Stimulated activated CD4-positive, alpha-beta T cell treated with anti-CD3 and anti-CD28 coated beads, TNF-alpha, amount 100 ng/mL, for 1 hour (primary cell): Measurements from ENCODE around the gene FOXL2NB.
A peak's percentile ranks its signal among the peaks of the same experiment; 100 is the strongest.
"Not testable (repeated sequence)": the region's sequence is repeated elsewhere in the genome, so short reads cannot be mapped to it uniquely, and the experiment has no call there.

Experiments used
- DNase-seq, 3 donors: peaks; one replicate each; pipeline ENCODE4 v3.0.0-alpha.2; 2020; ENCODE audit warnings: low read depth in 3 of 3, low spot score in 1 of 3

Gene FOXL2NB

DNA sequence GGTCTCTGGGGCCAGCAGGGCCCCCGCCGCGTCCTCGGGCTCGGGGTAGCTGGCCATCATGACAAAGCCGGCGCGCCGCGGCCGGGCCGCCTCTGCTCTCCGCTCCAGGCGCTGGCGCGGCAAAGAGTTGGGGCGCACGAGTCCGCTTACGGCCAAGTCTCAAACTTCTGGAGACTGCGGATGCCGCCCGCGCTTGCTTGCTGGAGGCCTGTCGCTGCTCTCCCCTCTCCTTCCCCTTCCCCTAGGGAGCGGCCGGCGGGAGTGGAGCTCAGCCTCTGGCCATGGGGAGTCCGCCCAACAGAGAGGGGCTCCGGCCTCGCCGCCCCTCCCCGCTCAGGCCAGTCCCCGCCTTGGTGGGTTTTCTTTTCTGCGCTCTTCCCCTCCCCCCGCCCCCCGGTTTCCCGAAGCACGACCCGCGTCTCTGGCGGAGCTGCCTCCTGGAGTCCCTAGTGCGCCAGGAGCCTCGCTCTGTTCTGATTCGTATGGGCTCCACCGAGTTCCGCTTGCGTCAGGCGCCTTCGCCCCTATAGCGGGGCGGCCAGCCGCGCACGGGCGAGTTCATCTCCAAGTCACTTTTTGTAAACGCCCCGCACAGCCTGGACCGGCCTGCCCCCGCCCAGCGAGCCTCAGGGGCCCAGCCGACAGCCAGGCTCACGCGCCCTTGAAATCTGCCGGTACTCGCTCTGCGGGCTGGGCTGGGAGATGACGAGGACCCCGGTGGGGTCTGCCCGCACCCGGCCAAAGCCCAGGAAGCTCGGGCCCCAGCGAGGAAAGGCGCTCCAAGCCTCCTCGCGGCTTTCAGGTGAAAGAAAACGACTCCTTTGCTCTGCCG is at the start of gene FOXL2NB, which contains the start of gene FOXL2:
FOXL2NB (plus strand) TSS at position 555 of the 832 bp plus-strand sequence; CDS start at position 703, 148 bp downstream.
FOXL2 (minus strand) TSS at position 475 of the 832 bp plus-strand sequence; CDS start at position 60, 415 bp downstream.
- DNase-seq: no peak

DNA sequence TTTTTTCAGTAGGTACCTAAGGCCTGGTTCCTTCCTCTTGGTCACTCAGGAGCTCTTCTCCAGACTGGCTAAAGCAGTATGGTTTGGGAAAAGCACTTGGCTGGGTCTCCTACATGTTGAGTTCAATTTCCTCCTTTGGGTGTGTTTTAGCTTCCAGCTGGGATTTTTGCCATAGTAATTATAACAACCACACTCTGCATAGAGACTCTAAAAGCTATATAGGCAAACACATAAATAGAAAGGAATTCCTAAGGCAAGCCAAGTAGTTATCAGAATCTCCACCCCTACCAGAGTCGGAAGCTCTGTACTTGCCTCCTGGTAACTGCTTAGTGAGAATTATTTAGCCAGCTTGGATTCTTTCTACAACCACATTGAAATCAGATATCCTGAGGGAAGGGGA is 48.7 kb upstream of the FOXL2NB start:
- DNase-seq: no peak

DNA sequence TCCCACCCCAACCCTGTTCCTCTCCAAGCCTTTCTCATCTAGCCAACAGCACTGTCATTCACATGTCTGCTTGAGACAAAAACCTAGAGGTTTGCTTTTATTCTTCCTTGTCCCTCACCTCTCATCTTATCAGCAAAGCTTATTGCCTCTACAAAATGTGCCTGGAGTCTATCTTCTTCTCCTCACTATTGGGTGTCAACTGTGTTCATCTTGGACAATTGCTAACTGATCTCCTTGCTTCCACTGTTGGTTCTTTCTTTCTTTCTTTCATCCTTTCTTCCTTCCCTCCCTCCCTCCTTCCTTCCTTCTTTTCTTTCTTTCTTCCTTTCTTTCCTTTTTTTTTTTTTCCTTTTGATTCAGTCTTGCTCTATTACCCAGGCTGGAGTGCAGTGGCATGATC is 48.3 kb upstream of the FOXL2NB start:
- DNase-seq: no peak

- no peak for DNase-seq
Observed at GRCh38 chr3:138899351-138899991, 47.5 kb upstream of the FOXL2NB start.

GRCh38 chr3:138901567-138901966 is 45.5 kb upstream of the FOXL2NB start:
- no peak for DNase-seq

GRCh38 chr3:138902171-138902570 is 44.8 kb upstream of the FOXL2NB start:
- DNase-seq: no peak

- DNase-seq: no peak
Observed at GRCh38 chr3:138907539-138907938, 39.5 kb upstream of the FOXL2NB start.

DNA sequence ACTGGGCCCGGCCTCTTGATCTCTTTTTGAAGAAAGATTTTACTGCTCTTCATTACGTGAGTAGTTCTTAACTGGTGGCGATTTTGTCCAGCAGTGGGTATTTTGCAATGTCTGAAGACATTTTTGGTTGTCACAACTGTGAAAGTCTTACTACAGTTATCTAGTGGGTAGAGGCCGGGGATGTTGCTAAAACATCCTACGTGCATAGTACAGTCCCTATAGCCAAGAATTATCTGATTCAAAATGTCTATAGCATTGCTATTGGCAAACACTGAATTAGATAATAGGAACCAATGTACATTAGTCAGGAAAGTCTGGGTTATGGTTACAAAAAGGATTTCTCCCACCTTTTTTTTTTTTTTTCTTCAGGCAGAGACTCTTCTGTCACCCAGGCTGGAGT is 38.2 kb upstream of the FOXL2NB start:
- no peak for DNase-seq

DNA sequence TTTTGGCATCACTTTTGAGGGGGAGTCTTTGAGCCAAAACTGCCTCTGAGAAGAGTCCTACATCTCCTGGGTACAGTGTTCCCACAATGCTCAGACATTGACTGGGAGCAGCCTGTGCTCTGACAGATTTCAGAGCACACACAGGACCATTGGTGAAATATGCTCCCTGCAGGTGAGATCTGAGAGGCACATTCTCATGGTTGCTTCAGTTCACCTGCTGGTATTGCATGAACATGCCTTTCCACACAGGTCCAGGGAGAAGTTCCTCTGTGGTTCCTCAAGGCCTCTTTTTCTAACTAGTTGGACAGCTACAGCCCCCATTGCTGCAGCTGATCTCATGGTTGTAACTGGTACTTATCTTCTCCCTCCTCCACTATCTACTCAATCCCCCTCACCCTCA is 37.1 kb upstream of the FOXL2NB start:
- no peak for DNase-seq

- no peak for DNase-seq
Observed at GRCh38 chr3:138911621-138912020, 35.4 kb upstream of the FOXL2NB start.

GRCh38 chr3:138912237-138912636 is 34.8 kb upstream of the FOXL2NB start:
- DNase-seq: no peak

DNA sequence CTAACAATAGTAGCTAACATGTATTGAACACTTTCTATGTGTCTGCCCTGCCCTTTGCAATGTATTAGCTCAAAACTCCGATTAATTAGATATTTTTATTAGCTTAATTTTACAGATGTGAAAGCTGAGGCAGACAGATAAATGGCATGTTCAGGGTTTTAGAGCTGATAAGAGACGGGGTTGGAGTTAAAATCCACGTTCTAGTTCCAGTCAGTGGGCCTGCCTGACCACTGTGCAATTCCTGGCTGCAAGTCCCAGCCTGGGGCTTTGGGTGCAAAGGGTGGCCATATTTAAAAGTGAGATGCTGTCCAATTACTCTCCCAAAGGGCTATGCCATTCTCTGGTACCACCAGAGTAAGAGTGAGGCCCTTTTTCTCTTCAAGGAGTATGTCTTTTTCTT is 33.3 kb upstream of the FOXL2NB start:
- DNase-seq: no peak

- no peak for DNase-seq
Observed at GRCh38 chr3:138914870-138915502, 32.0 kb upstream of the FOXL2NB start.

- DNase-seq: peak; percentile 31 to 78 (median 67)
Observed at GRCh38 chr3:138915503-138916498, 31.2 kb upstream of the FOXL2NB start.

GRCh38 chr3:138916824-138917223 is 30.2 kb upstream of the FOXL2NB start:
- DNase-seq: no peak

- no peak for DNase-seq
Observed at GRCh38 chr3:138919325-138919724, 27.7 kb upstream of the FOXL2NB start.

DNA sequence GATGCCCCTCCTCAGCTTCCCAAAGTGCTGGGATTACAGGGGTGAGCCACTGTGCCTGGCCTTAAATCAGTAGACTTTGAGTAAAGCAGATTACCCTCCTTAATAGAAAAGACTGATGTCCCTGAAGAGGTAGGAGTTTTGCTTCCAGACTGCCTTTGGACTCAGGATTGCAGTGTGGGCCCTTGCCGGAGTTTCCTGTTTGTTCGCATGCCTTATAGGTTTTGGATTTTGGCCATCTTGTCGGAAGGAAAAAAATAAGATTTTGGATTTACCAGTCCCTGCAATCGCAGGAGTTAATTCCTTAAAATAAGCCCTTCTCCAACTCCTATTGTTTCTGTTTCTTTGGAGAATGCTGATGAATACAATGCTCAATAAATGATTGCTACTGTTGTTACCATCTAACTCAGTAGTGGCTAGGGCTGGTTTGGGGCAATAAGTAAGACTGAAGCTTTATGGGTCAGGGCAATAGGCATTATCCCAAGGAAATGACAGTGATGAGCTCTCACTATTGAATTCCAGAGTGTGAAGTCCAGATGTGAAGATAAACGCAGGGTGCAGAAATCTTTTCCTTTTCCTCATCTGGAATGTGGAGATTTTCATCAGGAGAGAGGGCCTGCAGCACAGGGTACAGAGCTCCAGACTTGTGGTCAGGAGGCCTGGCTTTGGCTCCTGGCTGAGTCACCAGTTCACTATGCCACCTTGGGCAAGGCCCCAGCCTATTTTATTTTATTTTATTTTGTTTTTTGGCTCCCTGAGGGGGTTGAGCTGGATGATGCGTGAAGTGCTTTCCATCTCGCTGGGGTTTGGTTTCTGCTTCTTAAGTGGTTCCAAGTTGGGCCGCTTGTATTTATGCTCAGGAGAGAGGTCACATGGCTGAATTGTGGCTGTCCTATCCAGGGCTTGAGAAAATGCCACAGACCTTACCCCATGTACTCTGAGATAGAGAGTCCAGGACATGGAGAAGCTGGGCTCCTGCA is 25.4 kb upstream of the FOXL2NB start:
- no peak for DNase-seq

GRCh38 chr3:138922400-138922799 is 24.6 kb upstream of the FOXL2NB start:
- DNase-seq: not testable (repeated sequence)

GRCh38 chr3:138923531-138923994 is 23.5 kb upstream of the FOXL2NB start:
- peak; percentile 57 to 76 (median 61) for DNase-seq
